Right forelimb (tissue), 1 donor: ENCODE results near the gene ACTN1.

Source experiments
- DNase-seq: peaks from one replicate; pipeline ENCODE4 v3.0.0-alpha.2; 2018

Gene ACTN1

DNA sequence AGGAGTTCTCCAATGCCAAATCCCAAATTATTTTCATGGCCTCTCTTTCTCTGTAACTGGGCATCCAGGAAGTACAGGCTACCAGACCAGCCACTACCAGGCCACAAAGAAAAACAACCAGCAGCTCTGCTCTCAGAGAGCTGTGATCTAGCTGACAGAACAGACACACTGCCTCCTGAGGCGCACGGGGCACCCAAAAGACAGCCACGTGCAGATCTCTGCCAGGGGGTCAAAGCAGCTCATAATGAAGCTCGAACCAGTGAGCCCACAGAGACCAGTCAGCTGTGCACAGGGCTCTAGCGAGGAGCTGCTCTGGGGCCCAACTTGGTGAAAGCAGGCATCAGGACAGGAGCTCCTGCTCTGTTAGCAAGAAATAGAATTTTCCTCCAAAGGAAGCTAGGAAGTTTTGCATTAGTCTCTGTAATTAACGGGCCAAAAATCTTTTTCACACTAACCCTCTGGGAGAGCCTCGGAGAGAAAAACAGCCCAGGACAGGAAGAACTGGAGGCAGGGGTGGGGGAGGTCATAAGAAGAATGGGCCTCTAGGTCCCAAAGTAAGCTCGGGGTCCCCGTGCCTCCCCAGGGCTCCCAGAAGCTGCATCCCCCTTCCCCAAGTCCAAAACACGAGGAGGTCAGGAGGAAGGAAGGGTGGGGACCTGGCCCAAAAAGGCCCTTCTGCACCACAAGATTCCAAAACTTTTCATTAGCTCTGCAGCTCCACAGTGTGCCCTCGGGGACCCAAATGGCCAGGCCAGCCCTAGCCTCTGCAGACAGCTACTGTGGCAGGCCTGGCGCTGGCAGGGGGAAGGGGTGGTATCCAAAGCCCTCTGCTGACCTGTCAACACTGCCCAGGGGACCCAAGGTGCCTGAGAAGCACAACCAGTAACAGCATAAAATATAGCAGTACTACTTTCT is 30.2 kb downstream of the ACTN1 start:
- DNase-seq, result no peak

- DNase-seq, result no peak
These were observed 31.3 kb downstream of the ACTN1 start for GRCh38 chr14:68947802-68948201.

DNA sequence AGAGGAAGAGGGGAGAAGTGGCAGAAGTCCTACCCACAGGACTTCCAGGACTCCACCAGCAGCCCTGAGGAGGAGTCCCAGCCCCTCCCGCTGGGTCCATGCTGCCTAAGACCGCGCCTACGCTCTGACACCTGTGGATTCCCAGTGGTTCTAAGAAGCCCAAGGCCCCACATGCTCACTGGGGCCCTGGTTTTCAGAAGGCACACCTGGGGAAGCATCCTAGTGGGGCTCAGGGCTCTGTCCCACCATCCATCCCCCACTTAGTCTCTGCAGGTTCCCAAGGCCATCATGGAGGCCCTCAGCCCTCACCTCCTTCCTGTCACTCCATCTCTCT is 32.6 kb downstream of the ACTN1 start:
- no peak for DNase-seq

GRCh38 chr14:68945585-68946488 is 33.3 kb downstream of the ACTN1 start:
- DNase-seq, result no peak

- DNase-seq, result no peak
These were observed 33.9 kb downstream of the ACTN1 start for GRCh38 chr14:68945190-68945584.

- DNase-seq, result no peak
These were observed 34.9 kb downstream of the ACTN1 start for GRCh38 chr14:68944162-68944561.

GRCh38 chr14:68943107-68943506 is 36.0 kb downstream of the ACTN1 start:
- no peak for DNase-seq

DNA sequence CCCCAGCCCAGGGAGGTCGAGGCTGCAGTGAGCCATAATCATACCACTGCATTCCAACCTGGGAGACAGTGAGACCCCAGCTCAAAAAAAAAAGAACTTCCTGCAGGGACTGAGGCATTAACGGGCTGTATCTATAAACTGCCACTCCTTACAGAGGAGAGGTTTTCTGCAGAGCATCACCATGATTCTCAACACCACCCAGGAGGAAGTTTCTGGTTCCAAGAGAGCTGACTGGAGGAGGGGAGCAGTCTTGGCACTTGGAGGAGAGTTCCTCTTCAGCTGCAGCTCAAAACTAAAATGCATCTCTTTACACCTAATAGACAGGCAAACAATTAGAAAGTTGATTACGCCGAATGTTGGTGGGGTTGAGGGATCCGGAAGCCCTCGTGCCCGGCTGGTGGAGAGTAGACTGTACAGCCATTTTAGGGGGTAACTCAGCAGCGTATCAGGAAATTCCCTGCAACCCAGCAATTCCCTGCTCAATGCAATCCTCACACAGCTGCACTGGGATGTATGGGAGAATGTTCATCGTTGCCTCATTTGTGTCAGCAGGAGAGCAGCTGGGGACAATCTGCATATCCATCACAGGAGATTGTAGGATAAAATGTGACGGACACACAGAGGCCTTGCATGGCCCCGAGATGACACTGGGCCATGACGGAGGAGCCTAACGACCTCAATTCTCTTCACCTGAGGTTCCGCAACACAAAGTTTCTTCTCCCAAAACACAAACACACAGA is 36.6 kb downstream of the ACTN1 start:
- no peak for DNase-seq

GRCh38 chr14:68941820-68942219 is 37.3 kb downstream of the ACTN1 start:
- DNase-seq, result no peak

- no peak for DNase-seq
These were observed 38.4 kb downstream of the ACTN1 start for GRCh38 chr14:68940614-68941185.

- peak; percentile 64 for DNase-seq
These were observed 39.0 kb downstream of the ACTN1 start for GRCh38 chr14:68939893-68940613.

DNA sequence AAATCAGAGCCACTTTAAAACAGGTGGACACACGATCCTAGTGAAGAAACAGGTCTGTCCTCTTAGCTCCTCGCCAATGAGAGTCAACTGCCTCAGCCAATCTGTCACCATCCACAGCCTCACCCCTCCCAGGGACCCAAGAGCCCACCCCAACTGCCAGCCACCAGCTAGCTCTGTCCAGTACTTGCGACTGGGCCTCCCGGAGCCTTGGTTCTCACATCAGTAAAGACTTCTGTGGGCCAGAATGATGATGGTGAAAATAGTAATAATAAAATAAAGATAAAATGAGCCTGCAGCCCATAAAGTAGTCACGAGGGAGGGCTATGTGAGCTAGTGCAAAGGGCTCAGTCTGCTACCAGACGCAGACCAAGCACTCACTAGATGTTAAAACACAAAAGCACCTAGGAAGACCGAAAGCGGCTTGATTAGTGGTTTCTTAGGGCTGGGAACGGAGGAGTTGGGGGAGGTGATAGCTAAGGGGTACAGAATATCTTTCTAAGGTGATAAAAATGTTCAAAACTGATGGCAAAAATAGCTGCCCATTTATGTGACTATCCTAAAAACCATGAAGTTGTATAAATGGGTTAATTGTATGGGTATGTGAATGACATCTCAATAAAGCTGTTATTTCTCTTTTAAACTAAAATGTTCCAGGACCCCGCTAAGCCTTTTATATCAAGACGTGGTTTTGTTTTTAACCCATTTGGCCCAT is 39.8 kb downstream of the ACTN1 start:
- DNase-seq, result no peak

DNA sequence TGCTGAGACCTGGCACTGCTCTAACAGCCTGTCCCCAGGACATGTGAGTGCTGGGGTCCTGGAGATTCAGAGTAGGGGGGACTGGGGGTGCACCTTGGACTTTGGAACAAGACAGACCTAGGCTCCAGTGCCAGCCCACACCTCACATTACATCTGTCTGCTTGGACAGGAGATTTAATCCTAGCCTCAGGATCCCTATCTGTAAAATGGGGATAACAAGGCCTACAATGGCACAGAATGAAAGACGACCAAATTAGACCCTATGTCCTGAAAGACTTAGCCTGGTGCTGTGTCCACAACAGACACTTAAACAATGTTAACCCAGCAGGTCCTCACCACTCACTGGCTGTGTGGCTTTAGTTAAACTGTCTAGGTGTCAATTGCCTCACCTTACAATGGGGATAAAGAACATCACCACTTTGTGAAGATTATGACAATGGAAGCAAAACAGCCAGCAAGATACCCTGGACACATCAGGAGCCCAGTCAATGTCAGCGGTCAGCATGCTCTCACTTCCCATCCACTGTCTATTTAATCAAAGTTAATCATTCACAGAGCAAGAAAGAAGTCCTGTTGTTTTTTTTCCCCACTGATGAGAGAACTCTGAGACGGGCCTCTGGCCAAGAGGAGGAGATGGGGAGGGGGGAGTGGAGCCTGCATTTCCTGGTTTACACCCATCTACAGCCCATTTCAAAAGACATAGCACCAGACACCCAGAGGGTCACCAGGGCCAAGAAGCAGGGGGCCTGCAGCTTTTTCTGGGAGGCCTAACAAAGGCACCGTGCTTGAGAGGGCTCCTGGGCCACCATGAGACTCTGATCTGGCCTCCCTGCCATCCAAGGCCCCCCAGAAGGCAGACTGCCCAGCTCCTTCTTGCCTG is 40.6 kb downstream of the ACTN1 start:
- no peak for DNase-seq

DNA sequence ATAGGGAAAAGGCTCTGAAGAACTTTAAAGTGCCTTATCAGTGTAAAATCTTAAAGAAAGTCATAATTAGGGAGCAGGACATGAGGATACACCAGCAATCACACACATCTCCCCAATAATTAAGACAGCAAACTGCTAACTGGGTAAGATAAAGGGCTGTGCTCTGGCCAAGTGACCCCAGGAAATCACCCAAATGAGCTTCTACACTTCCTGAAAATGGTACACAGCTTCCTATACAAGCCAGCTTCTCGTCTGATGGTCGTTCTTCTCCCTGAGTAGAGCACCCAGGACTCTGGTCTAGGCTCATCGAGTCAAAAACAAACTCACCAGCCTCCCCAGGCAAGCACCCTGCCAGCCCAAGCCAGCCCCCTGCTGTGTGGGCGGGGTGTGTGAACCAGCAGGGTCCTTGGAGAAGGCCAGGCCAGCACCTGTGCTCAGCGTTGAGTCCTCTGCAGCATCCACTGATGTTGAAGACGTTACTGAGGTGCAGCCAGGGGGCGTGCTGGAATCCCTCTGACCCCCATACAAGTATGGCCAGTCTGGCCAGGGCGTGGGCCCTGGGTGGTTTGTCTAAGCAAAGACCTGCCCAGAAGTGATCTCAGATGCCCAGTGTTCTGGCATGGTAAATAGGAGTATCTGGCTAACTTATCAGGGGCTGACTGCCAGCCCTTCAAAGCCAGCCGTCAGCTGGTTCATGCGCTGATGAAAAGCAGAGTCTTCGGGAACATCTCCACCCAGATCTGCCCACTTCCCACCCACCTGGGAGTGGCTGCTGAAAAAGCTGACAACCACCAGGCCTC is 41.4 kb downstream of the ACTN1 start:
- DNase-seq, result no peak

DNA sequence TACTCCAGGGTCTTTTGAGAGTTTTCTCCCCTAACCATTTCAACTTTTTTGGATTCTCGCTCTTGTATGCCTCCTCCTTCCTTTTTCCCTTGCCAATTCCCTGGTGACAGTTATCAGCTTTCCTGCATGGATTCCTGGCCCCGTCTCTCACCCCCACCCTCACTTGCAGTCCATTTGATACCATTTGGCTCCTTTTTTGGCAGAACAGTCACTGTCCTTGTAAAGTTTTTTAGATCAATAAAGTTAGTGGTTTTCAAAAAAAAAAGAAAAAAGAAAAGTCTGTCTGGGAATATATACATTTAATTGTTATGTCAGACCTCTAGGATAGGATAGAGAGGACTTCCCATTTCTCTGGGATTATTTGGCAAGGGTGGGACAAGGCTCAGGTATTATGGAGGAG is 42.1 kb downstream of the ACTN1 start:
- no peak for DNase-seq

DNA sequence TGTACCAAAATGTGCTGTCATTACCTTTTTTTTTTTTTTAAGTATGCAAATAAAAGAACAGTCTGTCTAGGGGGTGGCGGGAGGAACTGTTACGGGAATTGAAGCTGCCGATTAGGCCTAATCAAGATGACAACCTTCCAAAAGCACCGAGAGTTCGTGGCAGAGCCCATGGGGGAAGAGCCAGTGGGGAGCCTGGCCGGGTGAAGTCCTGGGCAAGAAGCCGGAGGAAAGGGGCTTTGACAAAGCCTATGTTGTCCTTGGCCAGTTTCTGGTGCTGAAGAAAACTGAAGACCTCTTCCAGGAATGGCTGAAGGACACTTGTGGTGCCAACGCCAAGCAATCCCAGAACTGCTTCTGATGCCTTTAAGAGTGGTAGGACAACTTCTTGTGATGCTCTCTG is 42.6 kb downstream of the ACTN1 start:
- DNase-seq, result no peak

- no peak for DNase-seq
These were observed 43.3 kb downstream of the ACTN1 start for GRCh38 chr14:68935761-68936214.

GRCh38 chr14:68934066-68934465 is 45.0 kb downstream of the ACTN1 start:
- DNase-seq, result no peak

DNA sequence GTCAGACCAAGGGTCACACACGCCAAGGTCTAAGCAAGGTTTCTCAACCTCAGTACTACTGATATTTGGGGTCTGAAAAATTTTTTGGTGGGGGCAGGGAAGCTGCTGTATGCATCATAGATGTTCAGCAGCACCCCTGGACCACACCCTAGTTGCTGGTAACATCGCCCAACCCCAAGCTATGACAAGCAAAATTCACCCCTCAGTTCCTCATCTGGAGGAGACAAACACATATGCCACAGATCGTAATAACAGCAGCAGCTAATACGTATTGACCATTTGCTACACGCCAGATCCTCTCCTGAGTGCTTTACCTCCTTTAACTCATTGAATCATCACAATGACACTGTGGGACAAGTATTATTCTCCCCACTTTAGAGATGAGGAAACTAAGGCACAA is 46.4 kb downstream of the ACTN1 start:
- no peak for DNase-seq
